Mucosa of rectum (tissue), 2 donors: ENCODE results near the gene RHBG.

ENCODE experiments used
- H3K27ac ChIP-seq, 2 donors: one replicate each; pipeline ENCODE4 v1.7.0; 2013; ENCODE audit warnings: inconsistent platforms in 2 of 2, low read depth in 2 of 2, low read length in 2 of 2
- H3K27me3 ChIP-seq, 2 donors: one replicate each; pipeline ENCODE4 v1.7.0; 2013; ENCODE audit warnings: low read length in 2 of 2; ENCODE audit not compliant: control insufficient read depth in 2 of 2, insufficient read depth in 2 of 2
- H3K36me3 ChIP-seq, 2 donors: one replicate each; pipeline ENCODE4 v1.7.0; 2013; ENCODE audit warnings: low read length in 2 of 2; ENCODE audit not compliant: control insufficient read depth in 2 of 2, insufficient read depth in 2 of 2
- H3K4me1 ChIP-seq, 2 donors: one replicate each; pipeline ENCODE4 v1.7.0; 2013; ENCODE audit warnings: low read length in 2 of 2, mild to moderate bottlenecking in 1 of 2; ENCODE audit not compliant: control insufficient read depth in 2 of 2, insufficient read depth in 2 of 2
- H3K4me3 ChIP-seq, 2 donors: one replicate each; pipeline ENCODE4 v1.7.0; 2013; ENCODE audit warnings: low read length in 2 of 2
- H3K9ac ChIP-seq, 2 donors: one replicate each; pipeline ENCODE4 v1.7.0; 2013; ENCODE audit warnings: low read length in 2 of 2, low read depth in 1 of 2, mild to moderate bottlenecking in 1 of 2
- H3K9me3 ChIP-seq, 2 donors: one replicate each; pipeline ENCODE4 v1.7.0; 2013; ENCODE audit warnings: low read length in 2 of 2; ENCODE audit not compliant: control insufficient read depth in 2 of 2
- donor health status: healthy.
- donor health status: Normal muscosa, but diverticular disease.

The RHBG gene

DNA sequence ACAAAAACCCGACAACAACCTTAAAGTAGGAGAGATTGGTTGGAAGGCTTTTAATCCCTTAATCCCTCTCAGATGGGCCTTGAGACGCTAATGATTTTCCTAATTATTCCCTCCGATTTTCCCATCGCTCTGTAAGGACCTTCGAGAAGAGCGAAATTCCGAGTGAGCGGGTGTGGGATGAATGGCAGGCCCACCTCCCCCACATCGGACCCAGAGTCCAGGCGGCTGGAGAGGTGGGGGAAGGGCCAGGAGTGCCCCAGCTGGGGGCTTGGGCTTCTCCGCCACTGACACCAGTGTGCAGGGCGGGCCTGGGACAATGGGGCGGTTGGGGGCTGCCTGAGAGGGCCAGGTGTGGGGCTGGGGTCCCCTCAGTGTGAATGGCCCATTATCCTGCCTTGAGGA lies 23.4 kb downstream of the RHBG start:
- Histone ChIP-seq H3K27me3 (peaks cover 8 to 25% of the 10 kb centered on the region in 2 donors), H3K4me3 (no peak overlapping the region), H3K36me3 (no peaks in the 10 kb centered on the region), H3K4me1 (no peaks in the 10 kb centered on the region), H3K9me3 (no peaks in the 10 kb centered on the region), H3K27ac (no peak overlapping the region), H3K9ac (no peak overlapping the region)

DNA sequence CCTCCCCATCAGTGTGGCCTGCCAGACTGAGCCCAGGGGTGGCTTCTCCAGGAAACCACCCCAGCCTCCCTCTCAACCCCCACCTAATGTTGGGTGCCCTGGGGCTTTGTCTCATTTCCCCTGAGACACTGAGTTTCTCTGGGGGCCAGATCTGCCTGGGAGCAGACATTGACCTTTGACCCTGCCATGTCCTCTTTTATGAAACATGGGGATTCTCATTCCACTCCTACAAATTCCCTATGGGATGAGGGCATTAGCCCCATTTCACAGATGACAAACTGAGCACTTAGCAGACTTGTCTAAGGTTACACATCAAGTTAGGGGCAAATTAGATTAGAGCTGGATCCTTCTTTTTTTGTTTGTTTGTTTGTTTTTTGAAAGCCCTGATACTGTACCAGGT lies 24.1 kb downstream of the RHBG start:
- Histone ChIP-seq H3K27me3 (peaks cover 8 to 19% of the 10 kb centered on the region in 2 donors), H3K4me3 (no peak overlapping the region), H3K4me1 (no peaks in the 10 kb centered on the region), H3K27ac (no peak overlapping the region), H3K9ac (no peak overlapping the region), H3K36me3 (no peaks in the 10 kb centered on the region), H3K9me3 (no peaks in the 10 kb centered on the region)

DNA sequence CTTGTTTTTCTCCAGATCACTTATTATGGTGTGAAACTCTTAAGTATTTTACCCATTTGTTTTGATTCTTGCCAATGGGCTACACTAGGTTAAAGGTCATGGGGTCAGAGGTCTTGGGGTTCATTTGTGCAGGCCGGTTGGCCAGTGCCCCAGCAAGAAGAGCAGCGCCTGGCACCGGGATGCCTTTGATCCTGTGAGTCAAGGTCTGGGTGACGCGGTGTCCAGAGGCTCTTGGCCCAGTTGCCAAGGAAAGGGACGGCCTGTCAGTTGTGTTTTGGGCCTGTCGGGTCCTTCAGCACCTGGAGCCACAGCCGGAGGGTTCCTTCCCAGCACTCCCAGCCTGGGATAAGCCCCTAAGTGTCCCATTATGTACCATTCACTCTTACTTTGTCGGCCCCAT lies 25.1 kb downstream of the RHBG start:
- Histone ChIP-seq H3K27me3 (peaks cover 7 to 11% of the 10 kb centered on the region in 2 donors), H3K4me1 (no peaks in the 10 kb centered on the region)

DNA sequence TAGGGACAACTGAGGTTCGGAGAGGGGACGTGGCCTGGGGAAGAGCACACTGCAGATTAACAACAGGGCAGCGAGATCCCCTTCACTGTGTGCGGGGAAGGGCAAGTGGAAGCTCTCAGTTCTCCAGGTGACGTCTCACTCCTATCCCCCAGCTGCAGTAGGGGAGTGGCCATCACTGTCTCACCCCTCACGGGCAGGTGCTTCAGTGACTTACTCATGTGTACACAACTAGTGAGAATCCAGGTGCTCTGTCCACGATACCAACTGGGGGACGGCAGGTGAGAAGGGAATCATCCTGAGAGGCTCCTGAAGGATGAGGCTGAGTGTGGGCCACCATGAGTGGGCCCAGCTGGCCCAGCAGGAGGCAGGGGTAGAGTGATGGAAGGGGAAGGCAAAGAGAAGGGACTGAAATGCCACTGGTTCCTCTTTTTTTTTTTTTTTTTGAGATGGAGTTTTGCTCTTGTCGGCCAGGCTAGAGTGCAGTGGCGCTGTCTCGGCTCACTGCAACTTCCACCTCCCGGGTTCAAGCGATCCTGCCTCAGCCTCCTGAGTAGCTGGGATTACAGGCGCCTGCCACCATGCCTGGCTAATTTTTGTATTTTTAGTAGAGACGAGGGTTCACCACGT lies 25.9 kb downstream of the RHBG start:
- Histone ChIP-seq H3K36me3 (no peaks in the 10 kb centered on the region), H3K27ac (no peak overlapping the region), H3K4me1 (no peaks in the 10 kb centered on the region), H3K9me3 (no peaks in the 10 kb centered on the region), H3K9ac (no peak overlapping the region), H3K4me3 (no peak overlapping the region), H3K27me3 (peaks cover 2 to 4% of the 10 kb centered on the region in 2 donors)

More for the DNA sequence above, 25.1 kb downstream of the RHBG start:
- Histone ChIP-seq H3K9ac (no peak overlapping the region), H3K4me3 (no peak overlapping the region), H3K27ac (no peak overlapping the region), H3K9me3 (no peaks in the 10 kb centered on the region), H3K36me3 (no peaks in the 10 kb centered on the region)

DNA sequence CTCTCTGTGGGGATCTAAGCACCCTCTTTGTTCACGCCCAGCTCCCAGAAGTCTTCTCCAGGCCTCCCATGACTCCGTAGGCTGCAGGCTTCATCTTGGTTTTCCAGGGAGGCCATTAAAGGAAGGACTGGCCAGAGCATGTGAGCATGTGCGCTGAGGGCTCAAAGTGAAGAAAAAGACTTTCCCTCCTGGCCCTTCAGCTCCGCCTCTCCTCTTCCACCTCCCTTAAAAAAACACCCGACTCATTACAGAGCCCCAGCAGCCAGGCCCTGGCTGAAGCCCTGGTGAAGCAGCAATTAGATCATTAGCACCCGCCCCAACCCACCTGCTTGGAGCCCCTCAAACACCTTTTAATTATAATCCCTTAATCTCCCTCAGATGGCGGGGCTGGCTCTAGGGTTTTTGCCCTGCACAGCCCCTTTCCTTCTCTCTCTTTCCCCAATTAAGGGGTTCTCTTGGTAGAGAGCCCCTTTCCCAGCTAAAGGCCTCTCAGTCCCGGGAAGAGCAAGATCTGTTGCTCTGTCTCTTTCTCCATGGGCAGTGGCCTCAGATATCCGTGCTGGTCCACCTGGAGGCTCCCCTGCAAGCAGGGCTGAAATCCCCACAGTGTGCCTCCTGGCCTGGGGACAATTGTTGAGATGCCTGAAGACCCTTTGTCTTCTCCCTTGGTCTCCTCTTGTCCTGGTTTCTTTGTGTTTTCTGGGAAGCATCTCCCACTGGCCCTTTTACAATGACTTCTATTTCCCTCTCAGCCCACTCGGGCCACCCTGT lies 30.5 kb downstream of the RHBG start:
- Histone ChIP-seq H3K27me3 (peaks cover 2 to 3% of the 10 kb centered on the region in 2 donors), H3K9ac (no peak overlapping the region), H3K27ac (no peak overlapping the region), H3K9me3 (no peaks in the 10 kb centered on the region), H3K4me1 (no peaks in the 10 kb centered on the region), H3K4me3 (no peak overlapping the region), H3K36me3 (no peaks in the 10 kb centered on the region)

DNA sequence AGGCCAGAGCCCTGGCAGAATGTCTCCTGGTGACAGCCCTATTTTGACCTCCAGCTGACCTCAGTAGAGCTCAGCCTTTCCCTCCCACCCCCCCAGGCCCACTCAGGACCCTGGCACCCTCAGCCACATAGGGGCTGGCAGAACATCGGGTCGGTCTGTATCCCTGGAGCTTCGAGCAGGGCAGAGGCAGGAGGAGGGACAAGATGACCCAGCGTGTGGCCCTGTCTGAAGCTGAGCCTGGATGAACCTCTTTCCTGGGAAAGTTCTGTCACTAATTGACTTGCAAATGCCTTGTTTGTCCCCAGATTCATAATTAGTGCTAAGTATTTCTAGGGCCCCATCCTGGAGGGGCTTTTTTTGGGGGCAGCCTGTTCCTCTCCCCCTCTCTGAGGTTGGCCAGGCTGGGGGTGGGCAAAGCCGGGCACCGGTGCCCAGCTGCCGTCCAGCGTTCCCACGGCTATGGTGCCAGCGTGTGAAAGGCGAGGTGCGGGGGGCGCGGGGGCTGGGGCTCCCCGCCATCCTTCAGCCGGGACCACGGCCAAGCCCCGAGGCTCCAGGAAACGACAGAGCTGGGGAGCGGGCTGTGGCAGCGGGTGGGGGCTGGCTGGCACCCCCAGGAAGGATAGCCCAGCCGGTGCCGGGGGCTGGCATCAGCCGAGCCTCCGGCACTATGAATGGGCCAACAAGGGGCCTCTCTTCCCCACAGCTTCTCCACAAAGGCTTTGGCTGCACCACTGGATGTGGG lies 31.4 kb downstream of the RHBG start:
- Histone ChIP-seq H3K27ac (no peak overlapping the region), H3K9ac (no peak overlapping the region), H3K4me3 (no peak overlapping the region), H3K36me3 (no peaks in the 10 kb centered on the region), H3K9me3 (no peaks in the 10 kb centered on the region), H3K4me1 (no peaks in the 10 kb centered on the region), H3K27me3 (peaks cover 5 to 7% of the 10 kb centered on the region in 2 donors)

DNA sequence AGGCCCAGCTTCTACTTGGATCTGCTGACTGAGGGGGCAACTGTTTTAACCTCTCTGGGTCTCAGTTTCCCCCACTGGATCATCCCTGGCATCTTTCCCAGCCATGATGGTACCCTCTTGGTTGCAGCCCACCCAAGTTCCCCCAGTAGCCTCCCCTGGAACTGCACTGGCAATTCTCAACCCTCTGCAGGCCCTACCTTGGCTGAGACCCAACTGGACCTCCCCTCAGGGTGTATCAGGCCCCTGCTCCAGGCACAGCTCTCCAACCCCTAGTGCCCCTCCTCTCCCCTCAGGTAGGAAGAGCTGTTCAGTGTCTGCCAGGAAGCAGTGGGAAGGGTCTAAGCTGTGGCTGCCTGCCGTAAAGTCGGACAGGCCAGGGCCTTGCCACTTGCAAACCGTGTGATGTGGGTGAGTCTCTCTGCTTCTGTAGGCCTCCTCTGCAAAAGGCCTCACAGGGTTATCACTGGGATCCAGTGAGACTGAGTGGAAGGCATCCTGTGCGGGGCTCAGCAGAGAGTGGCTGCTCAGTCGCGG lies 32.1 kb downstream of the RHBG start:
- H3K4me3 ChIP-seq = no peak overlapping the region
- H3K9me3 ChIP-seq = no peaks in the 10 kb centered on the region
- H3K4me1 ChIP-seq = no peaks in the 10 kb centered on the region
- no peak overlapping the region for H3K9ac ChIP-seq
- H3K27ac ChIP-seq = no peak overlapping the region
- no peaks in the 10 kb centered on the region for H3K36me3 ChIP-seq
- peaks cover 11 to 13% of the 10 kb centered on the region in 2 donors for H3K27me3 ChIP-seq

DNA sequence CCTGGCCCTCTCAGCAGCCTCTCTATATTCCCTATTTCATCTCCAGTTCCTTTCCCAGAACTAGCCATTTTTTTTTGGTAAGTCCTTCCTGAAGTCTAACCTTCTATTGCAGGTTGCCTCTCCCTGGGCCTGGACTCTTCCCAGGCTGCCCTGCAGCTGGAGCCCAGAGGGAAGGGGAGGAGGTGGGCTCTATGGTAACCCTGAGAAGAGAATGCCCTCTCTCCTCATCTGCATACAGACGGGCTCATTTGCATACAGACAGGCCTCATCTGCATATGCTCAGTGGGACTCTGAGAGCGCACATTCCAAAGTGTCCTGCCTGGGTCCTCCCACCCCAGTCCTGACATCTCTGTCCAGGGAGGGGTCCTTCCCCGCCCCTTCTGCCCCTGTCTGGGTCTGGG lies 32.7 kb downstream of the RHBG start:
- Histone ChIP-seq H3K9ac (no peak overlapping the region), H3K4me3 (no peak overlapping the region), H3K27ac (no peak overlapping the region), H3K36me3 (no peaks in the 10 kb centered on the region), H3K9me3 (no peaks in the 10 kb centered on the region), H3K4me1 (no peaks in the 10 kb centered on the region), H3K27me3 (peaks cover 14 to 15% of the 10 kb centered on the region in 2 donors)

DNA sequence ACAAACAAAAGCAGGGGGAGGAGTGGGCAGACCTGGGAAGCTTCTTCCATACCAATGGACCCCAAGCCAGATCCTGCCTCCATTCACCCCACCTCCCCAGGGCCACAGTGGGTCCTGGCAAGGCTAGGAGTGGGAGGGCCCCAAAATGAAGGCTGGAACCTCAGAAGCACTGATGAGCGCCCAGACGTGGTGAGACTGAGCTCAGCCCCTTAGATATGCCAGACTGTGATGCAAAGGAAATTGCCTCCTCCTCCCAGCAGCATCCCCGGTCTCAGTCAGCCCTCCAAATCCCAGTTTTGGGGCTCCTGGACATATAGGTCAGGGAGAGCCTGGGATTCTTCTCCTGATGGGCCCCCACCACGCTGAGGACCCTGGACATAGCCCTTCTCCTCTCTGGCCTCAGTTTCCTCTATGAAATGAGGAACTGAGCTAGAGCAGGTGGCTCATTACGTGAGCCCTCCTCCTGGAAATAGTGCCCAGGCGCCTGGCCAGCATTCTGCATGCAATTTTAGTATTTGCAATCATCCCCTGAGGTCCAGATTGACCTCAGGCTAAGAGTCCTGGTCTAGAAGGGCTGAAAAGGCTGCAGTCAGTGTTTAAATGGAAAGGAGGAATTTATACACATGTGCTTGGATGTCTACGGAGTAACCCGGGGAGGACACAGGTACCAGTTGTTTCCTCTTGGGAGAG lies 33.5 kb downstream of the RHBG start:
- peaks cover 14 to 17% of the 10 kb centered on the region in 2 donors for H3K27me3 ChIP-seq
- H3K9ac ChIP-seq = no peak overlapping the region
- H3K27ac ChIP-seq = no peak overlapping the region
- no peaks in the 10 kb centered on the region for H3K4me1 ChIP-seq
- H3K4me3 ChIP-seq = no peak overlapping the region
- H3K9me3 ChIP-seq = no peaks in the 10 kb centered on the region
- H3K36me3 ChIP-seq = no peaks in the 10 kb centered on the region
